ENCODE results near the gene ADAT3. TPM values are rescaled to one million over a fixed set of nuclear protein-coding genes. Genes with fewer than 3 reads are reported as not detected.

The ADAT3 gene
- polyA plus RNA-seq, 1 of the 3 experiments (the other 2 are of a cell fraction) = 2.8 TPM

- H3K9ac ChIP-seq = no peak overlapping the region
- H3K9me3 ChIP-seq = no peaks in the 10 kb centered on the region
- ChIA-PET POLR2A (no interaction called here), CTCF (interaction anchor here (1.2 to 1.4 kb wide), 2 partner anchors 9 to 115 kb away, joined by 3 to 6 read pairs; no protein-coding TSS in a partner anchor)
- H3F3A ChIP-seq (replicated peaks; ENCODE audit: insufficient read depth) = no peaks in the 10 kb centered on the region
- TF ChIP-seq REST (IDR thresholded peaks at IDR 0.05; ENCODE audit: low read depth, low read length) = no peak
- H2AFZ ChIP-seq (ENCODE audit: low read depth) = no peak overlapping the region
- peaks cover 69% of the 10 kb centered on the region for H4K20me1 ChIP-seq (ENCODE audit: insufficient read depth)
- peaks cover 0 to 6% of the 10 kb centered on the region in 2 experiments for H3K36me3 ChIP-seq (replicated peaks in 1 of 2; ENCODE audit: control insufficient read depth in 1 of 2, insufficient read depth in 2 of 2, low read length in 1 of 2)
- peaks cover 87% of the 10 kb centered on the region for H3K79me2 ChIP-seq (ENCODE audit: insufficient read depth)
- no peak overlapping the region for H3K4me2 ChIP-seq
- WGBS (ENCODE audit: low lambda C conversion rate) = no CpG with 5 or more reads among the region's 15 CpGs
- no peaks in the 10 kb centered on the region; a peak in 1 of 4 replicates for H3K4me1 ChIP-seq (ENCODE audit: control insufficient read depth in 1 of 2, insufficient read depth in 2 of 2, low read depth in 1 of 2, low read length in 1 of 2)
- no peak for DNase-seq
- H3K27ac ChIP-seq (ENCODE audit: low read depth in 2 of 2, low read length in 1 of 2) = no peak overlapping the region; a peak in 1 of 4 replicates
- H3K9me2 ChIP-seq = no peaks in the 10 kb centered on the region
- H3K27me3 ChIP-seq (ENCODE audit: insufficient read depth) = no peaks in the 10 kb centered on the region
- no peak overlapping the region for H3K4me3 ChIP-seq (ENCODE audit: low read depth in 2 of 2, low read length in 1 of 2)
Observed at GRCh38 chr19:1954532-1954933, 49.3 kb downstream of the ADAT3 start.

DNA sequence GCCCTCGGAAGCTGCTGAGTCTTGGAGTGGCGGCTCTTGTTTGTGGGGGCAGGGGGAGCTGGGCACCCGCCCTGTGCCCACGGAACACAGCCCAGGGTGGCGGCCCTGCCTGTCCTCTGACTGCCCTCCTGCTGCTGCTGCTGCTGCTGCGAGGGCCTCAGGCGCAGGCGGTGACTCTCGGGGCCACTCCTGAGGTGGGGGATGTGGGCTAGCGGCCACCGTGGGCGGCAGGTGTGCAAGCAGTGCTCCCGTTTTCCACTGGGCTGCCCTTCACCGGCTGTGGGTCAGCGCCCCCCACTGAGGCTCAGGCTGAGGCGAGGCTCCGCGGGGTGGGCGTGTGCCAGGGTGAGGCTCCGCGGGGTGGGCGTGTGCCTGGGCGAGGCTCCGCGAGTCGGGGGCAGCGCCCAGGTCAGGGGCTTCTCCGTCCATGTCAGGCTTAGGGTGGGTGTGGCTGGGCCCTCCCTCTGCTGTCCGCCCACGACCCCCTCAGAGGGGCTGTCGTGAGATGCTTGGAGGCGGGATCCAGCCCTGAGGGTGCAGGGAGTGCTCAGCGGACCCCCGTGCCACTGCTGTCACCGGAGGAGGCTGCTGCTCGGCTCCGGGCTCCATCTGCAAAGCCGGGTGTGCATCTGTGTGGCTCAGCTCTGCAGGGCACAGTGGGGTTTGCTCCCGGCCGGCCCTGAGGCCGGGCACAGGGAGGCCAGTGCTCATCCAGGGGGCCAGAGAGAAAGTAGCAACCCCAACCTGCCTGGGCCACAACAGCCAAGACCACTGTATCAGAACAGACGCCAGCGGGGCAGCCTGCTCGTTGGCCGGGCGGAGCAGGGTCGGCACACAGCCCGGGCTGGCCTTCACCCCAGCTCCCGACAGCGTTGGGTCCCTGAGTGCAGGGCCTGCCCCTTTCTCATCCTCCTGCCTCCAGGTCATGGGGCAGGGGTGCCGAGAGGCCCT lies 50.2 kb downstream of the ADAT3 start:
- Histone ChIP-seq H3K9ac (no peak overlapping the region), H3K9me3 (no peaks in the 10 kb centered on the region), H3F3A (replicated peaks; ENCODE audit: insufficient read depth) (no peaks in the 10 kb centered on the region), H2AFZ (ENCODE audit: low read depth) (no peak overlapping the region), H3K79me2 (ENCODE audit: insufficient read depth) (peaks cover 85% of the 10 kb centered on the region), H3K27me3 (ENCODE audit: insufficient read depth) (no peaks in the 10 kb centered on the region), H3K27ac (ENCODE audit: low read depth in 2 of 2, low read length in 1 of 2) (no peak overlapping the region), H3K4me3 (ENCODE audit: low read depth in 2 of 2, low read length in 1 of 2) (no peak overlapping the region), H3K36me3 (replicated peaks in 1 of 2; ENCODE audit: control insufficient read depth in 1 of 2, insufficient read depth in 2 of 2, low read length in 1 of 2) (peaks cover 0 to 6% of the 10 kb centered on the region in 2 experiments), H3K4me1 (ENCODE audit: control insufficient read depth in 1 of 2, insufficient read depth in 2 of 2, low read depth in 1 of 2, low read length in 1 of 2) (no peaks in the 10 kb centered on the region; a peak in 1 of 4 replicates), H3K9me2 (no peaks in the 10 kb centered on the region), H4K20me1 (ENCODE audit: insufficient read depth) (peaks cover 70% of the 10 kb centered on the region), H3K4me2 (no peak overlapping the region)
- 91% methylated on average over 8 of the region's 51 CpGs for WGBS (ENCODE audit: low lambda C conversion rate)
- ChIA-PET POLR2A (no interaction called here), CTCF (interaction anchor here (0.6 to 3.3 kb wide), 3 partner anchors 10 to 26 kb away, joined by 3 to 24 read pairs (median 3); no protein-coding TSS in a partner anchor)
- no peak for DNase-seq
- TF ChIP-seq TEAD4 (IDR thresholded peaks at IDR 0.05; ENCODE audit: borderline replicate concordance, insufficient read depth) (no peak), POLR2AphosphoS5 (IDR thresholded peaks at IDR 0.05; ENCODE audit: low read depth, low read length) (no peak), JUND (IDR thresholded peaks at IDR 0.05) (no peak), SIN3A (IDR thresholded peaks at IDR 0.05; ENCODE audit: borderline replicate concordance, low read depth, low read length) (no peak), MXI1 (IDR thresholded peaks at IDR 0.05; ENCODE audit: low read depth, low read length) (no peak), GABPA (IDR thresholded peaks at IDR 0.05; ENCODE audit: low read depth) (no peak), IRF3 (IDR thresholded peaks at IDR 0.05; ENCODE audit: low read depth, low read length) (no peak), RCOR1 (IDR thresholded peaks at IDR 0.05; ENCODE audit: low read length) (no peak), REST (IDR thresholded peaks at IDR 0.05; ENCODE audit: low read depth, low read length) (no peak), GATA2 (CRISPR knock-in tag; IDR thresholded peaks at IDR 0.05) (no peak), FOXJ3 (CRISPR knock-in tag; IDR thresholded peaks at IDR 0.05) (no peak), RAD21 (IDR thresholded peaks at IDR 0.05; ENCODE audit: low read length) (no peak), PBX3 (IDR thresholded peaks at IDR 0.05) (no peak)
- TF ChIP-seq, protein P1, sequence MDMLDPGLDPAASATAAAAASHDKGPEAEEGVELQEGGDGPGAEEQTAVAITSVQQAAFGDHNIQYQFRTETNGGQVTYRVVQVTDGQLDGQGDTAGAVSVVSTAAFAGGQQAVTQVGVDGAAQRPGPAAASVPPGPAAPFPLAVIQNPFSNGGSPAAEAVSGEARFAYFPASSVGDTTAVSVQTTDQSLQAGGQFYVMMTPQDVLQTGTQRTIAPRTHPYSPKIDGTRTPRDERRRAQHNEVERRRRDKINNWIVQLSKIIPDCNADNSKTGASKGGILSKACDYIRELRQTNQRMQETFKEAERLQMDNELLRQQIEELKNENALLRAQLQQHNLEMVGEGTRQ (IDR thresholded peaks at IDR 0.05; ENCODE audit: borderline replicate concordance, low read depth, low read length) = no peak
